Ectodermal cell (in vitro differentiated cells): ENCODE results near the gene SH2D4B.
"Not testable (repeated sequence)": the region's sequence is repeated elsewhere in the genome, so short reads cannot be mapped to it uniquely, and the experiment has no call there.

Experiments
- H3K27ac ChIP-seq: 2 replicates; pipeline ENCODE4 v1.7.0; 2013; ENCODE audit warnings: mild to moderate bottlenecking, low read depth, low read length; ENCODE audit not compliant: insufficient read depth, poor library complexity, severe bottlenecking
- H3K27me3 ChIP-seq: 2 replicates; pipeline ENCODE4 v1.7.0; 2013; ENCODE audit warnings: mild to moderate bottlenecking, low read length; ENCODE audit not compliant: insufficient read depth, control insufficient read depth, poor library complexity, severe bottlenecking
- H3K36me3 ChIP-seq: one replicate; pipeline ENCODE4 v1.7.0; 2013; ENCODE audit warnings: low read length; ENCODE audit not compliant: control insufficient read depth, insufficient read depth
- H3K4me1 ChIP-seq: one replicate; pipeline ENCODE4 v1.7.0; 2013; ENCODE audit warnings: low read length; ENCODE audit not compliant: control insufficient read depth, insufficient read depth
- H3K4me3 ChIP-seq: 2 replicates; pipeline ENCODE4 v1.7.0; 2013; ENCODE audit warnings: low read depth, low read length, control low read depth; ENCODE audit not compliant: insufficient read depth
- H3K9me3 ChIP-seq: 2 replicates; pipeline ENCODE4 v1.7.0; 2013; ENCODE audit warnings: mild to moderate bottlenecking, low read length, moderate library complexity; ENCODE audit not compliant: control insufficient read depth
- WGBS, 2 experiments: methylation state at CpG; one replicate each; pipeline ENCODE4 v1.1.7; 2013; ENCODE audit warnings: missing lambda C conversion rate in 2 of 2; 5-methylcytosine and 5-hydroxymethylcytosine counted together

Gene SH2D4B

GRCh38 chr10:80543319-80543672 lies 5.6 kb downstream of the SH2D4B start:
- not testable (repeated sequence) for H3K27ac ChIP-seq, H3K4me1 ChIP-seq, H3K9me3 ChIP-seq, H3K36me3 ChIP-seq, H3K27me3 ChIP-seq, H3K4me3 ChIP-seq
- 96 to 97% methylated on average over 25 of the region's 25 CpGs for WGBS, 2 experiments

- H3K4me3 ChIP-seq = no peak overlapping the region
- 82% methylated on average over 12 of the region's 12 CpGs for WGBS, 2 experiments
These were observed 6.7 kb downstream of the SH2D4B start for GRCh38 chr10:80544316-80544953.

GRCh38 chr10:80545258-80545881 lies 7.7 kb downstream of the SH2D4B start:
- Histone ChIP-seq H3K4me1 (no peaks in the 10 kb centered on the region), H3K36me3 (no peaks in the 10 kb centered on the region), H3K4me3 (no peak overlapping the region), H3K9me3 (no peaks in the 10 kb centered on the region), H3K27me3 (no peaks in the 10 kb centered on the region), H3K27ac (no peak overlapping the region)
- 93 to 94% methylated on average over 6 of the region's 7 CpGs for WGBS, 2 experiments

More at GRCh38 chr10:80544316-80544953, 6.7 kb downstream of the SH2D4B start:
- Histone ChIP-seq H3K27me3 (no peaks in the 10 kb centered on the region), H3K4me1 (no peaks in the 10 kb centered on the region), H3K9me3 (no peaks in the 10 kb centered on the region), H3K27ac (no peak overlapping the region), H3K36me3 (no peaks in the 10 kb centered on the region)

GRCh38 chr10:80552151-80552646 lies 14.5 kb downstream of the SH2D4B start:
- peaks cover 11% of the 10 kb centered on the region for H3K4me1 ChIP-seq
- 12 to 13% methylated on average over 5 of the region's 5 CpGs for WGBS, 2 experiments
- no peaks in the 10 kb centered on the region for H3K27me3 ChIP-seq
- H3K9me3 ChIP-seq = no peaks in the 10 kb centered on the region
- no peaks in the 10 kb centered on the region for H3K36me3 ChIP-seq
- no peak overlapping the region for H3K4me3 ChIP-seq
- no peak overlapping the region for H3K27ac ChIP-seq

- 92 to 93% methylated on average over 5 of the region's 5 CpGs for WGBS, 2 experiments
These were observed 15.7 kb downstream of the SH2D4B start for GRCh38 chr10:80553436-80553835.

GRCh38 chr10:80554050-80554449 lies 16.3 kb downstream of the SH2D4B start:
- 93 to 94% methylated on average over 5 of the region's 5 CpGs for WGBS, 2 experiments
- no peak overlapping the region for H3K4me3 ChIP-seq

More at GRCh38 chr10:80553436-80553835, 15.7 kb downstream of the SH2D4B start:
- Histone ChIP-seq H3K27ac (no peak overlapping the region), H3K9me3 (no peaks in the 10 kb centered on the region), H3K4me3 (no peak overlapping the region), H3K4me1 (peaks cover 11% of the 10 kb centered on the region), H3K36me3 (no peaks in the 10 kb centered on the region), H3K27me3 (no peaks in the 10 kb centered on the region)

GRCh38 chr10:80555415-80555814 lies 17.7 kb downstream of the SH2D4B start:
- 63 to 70% methylated on average over 5 of the region's 5 CpGs for WGBS, 2 experiments
- no peaks in the 10 kb centered on the region for H3K9me3 ChIP-seq
- no peaks in the 10 kb centered on the region for H3K36me3 ChIP-seq

More at GRCh38 chr10:80554050-80554449, 16.3 kb downstream of the SH2D4B start:
- Histone ChIP-seq H3K9me3 (no peaks in the 10 kb centered on the region), H3K27me3 (no peaks in the 10 kb centered on the region), H3K27ac (no peak overlapping the region), H3K4me1 (peaks cover 11% of the 10 kb centered on the region), H3K36me3 (no peaks in the 10 kb centered on the region)

GRCh38 chr10:80561950-80562349 lies 24.2 kb downstream of the SH2D4B start:
- Histone ChIP-seq H3K27me3 (no peaks in the 10 kb centered on the region), H3K9me3 (no peaks in the 10 kb centered on the region), H3K4me3 (no peak overlapping the region), H3K36me3 (no peaks in the 10 kb centered on the region), H3K4me1 (no peaks in the 10 kb centered on the region), H3K27ac (no peak overlapping the region)

More at GRCh38 chr10:80555415-80555814, 17.7 kb downstream of the SH2D4B start:
- Histone ChIP-seq H3K4me1 (peaks cover 11% of the 10 kb centered on the region), H3K4me3 (no peak overlapping the region), H3K27me3 (no peaks in the 10 kb centered on the region), H3K27ac (no peak overlapping the region)

- Histone ChIP-seq H3K4me1 (no peaks in the 10 kb centered on the region), H3K27ac (no peak overlapping the region), H3K4me3 (no peak overlapping the region), H3K36me3 (no peaks in the 10 kb centered on the region), H3K9me3 (no peaks in the 10 kb centered on the region), H3K27me3 (no peaks in the 10 kb centered on the region)
- 90 to 93% methylated on average over 2 of the region's 2 CpGs for WGBS, 2 experiments
These were observed 29.6 kb downstream of the SH2D4B start for GRCh38 chr10:80567292-80567691.

- Histone ChIP-seq H3K27me3 (no peaks in the 10 kb centered on the region), H3K27ac (no peak overlapping the region), H3K4me1 (no peaks in the 10 kb centered on the region), H3K4me3 (no peak overlapping the region), H3K36me3 (no peaks in the 10 kb centered on the region), H3K9me3 (no peaks in the 10 kb centered on the region)
- WGBS, 2 experiments = 91% methylated on average over 13 to 15 of the region's 15 CpGs
These were observed 31.6 kb downstream of the SH2D4B start for GRCh38 chr10:80569131-80569895.
